Measurements from ENCODE around the gene HTR3C.
"Not testable (repeated sequence)": the region's sequence is repeated elsewhere in the genome, so short reads cannot be mapped to it uniquely, and the experiment has no call there.

Gene HTR3C

DNA sequence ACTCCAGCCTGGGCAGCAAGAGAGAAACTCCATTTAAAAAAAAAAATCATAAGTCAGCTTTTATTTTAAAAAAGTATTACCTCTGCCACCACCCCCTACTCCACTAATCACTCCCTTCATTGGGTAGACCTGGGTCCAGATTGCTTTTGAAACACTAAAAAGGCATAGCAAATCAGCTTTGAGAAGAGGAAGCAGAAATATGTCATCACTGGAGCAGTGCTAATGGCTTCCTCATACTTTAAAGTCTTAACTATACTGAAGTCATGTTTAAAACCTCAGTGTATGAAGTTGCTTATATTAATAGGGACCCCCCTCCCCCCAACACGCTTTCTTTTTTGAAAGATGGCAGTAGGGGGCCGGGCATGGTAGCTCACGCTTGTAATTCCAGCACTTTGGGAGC lies 22.3 kb upstream of the HTR3C start:
- no peak for DNase-seq (ENCODE audit: low read depth in 2 of 2)

DNA sequence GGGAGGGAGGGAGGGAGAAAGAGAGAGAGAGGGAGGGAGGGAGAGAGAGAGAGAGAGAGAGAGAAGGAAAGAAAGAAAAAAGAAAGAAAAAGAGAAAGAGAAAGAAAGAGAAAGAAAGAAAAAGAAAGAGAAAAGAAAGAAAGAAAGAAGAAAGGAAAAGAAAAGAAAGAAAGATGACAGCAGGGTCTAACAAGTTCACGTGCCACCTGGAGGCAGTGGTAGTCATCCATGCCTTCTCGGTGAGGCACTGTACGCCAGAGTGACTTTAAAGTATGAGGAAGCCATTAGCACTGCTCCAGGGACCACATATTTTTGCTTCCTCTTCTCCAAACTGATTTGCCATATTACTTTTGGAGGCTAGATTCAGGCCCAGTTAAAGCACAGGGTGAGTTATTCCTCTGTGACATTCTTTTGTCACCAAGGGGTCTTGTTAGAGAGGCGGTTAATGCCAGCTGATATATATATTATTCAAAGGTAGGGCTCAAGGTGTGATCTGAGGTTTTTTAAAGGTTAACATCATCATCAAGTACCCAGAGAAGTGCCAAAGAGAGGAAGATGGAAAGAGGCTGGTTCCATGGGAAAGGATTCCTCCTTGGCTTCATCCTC lies 21.6 kb upstream of the HTR3C start, which contains the start of gene HTR3D:
TSS of gene HTR3D (plus strand) at position 556 of the 606 bp plus-strand sequence. CDS start at position 556, 0 bp downstream.
- DNase-seq (ENCODE audit: low read depth in 2 of 2), result no peak

DNA sequence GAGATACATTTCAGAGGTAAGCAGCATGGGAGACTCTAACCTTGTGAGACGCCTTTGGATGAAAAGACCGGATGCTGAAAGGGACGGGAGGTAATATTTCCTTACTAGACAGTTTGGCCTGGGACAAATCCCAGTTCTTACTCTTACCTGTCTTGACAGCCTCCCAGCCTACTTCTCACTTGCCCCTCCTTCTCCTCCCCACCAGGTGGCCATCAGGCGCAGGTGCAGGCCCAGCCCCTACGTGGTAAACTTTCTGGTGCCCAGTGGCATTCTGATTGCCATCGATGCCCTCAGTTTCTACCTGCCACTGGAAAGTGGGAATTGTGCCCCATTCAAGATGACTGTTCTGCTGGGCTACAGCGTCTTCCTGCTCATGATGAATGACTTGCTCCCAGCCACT lies 15.0 kb upstream of the HTR3C start:
- DNase-seq (ENCODE audit: low read depth in 2 of 2), result no peak

DNA sequence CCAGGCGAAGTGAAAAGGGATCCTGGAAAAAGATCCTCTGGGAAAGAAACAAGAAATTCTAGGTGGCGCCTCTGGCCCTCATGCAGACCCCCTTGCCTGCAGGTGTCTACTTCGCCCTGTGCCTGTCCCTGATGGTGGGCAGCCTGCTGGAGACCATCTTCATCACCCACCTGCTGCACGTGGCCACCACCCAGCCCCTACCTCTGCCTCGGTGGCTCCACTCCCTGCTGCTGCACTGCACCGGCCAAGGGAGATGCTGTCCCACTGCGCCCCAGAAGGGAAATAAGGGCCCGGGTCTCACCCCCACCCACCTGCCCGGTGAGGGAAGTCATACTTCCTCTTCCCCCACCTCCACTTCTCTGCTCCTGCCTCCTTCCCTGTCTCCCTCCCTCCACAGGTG lies 14.5 kb upstream of the HTR3C start:
- DNase-seq (ENCODE audit: low read depth in 2 of 2), result not testable (repeated sequence)

DNA sequence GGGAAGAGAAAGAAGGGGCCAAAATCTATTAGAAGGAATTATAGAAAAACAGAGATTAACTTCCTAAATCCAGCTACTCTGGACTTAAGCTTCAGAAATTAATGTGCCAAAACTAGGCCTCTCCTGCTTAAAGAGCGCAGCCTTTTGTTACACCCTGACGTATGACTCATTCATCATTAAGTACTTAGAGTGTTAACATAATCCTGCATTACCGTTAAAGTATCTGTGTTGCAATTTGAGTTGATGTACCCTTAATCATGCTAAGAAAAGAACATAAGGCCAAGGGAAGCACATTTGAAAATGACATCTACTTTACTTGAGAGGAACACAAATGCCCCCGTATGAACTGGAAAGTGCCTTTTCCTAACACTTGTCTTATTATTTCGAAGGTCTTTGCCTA lies 13.4 kb upstream of the HTR3C start:
- DNase-seq (ENCODE audit: low read depth in 2 of 2), result no peak

GRCh38 chr3:184040010-184040409 lies 12.8 kb upstream of the HTR3C start:
- DNase-seq (ENCODE audit: low read depth in 2 of 2), result no peak

GRCh38 chr3:184042617-184043016 lies 10.2 kb upstream of the HTR3C start:
- no peak for DNase-seq (ENCODE audit: low read depth in 2 of 2)

GRCh38 chr3:184045995-184046394 lies 6.9 kb upstream of the HTR3C start:
- DNase-seq (ENCODE audit: low read depth in 2 of 2), result no peak

GRCh38 chr3:184050217-184050847 lies 2.5 kb upstream of the HTR3C start:
- no peak for DNase-seq (ENCODE audit: low read depth in 2 of 2)

DNA sequence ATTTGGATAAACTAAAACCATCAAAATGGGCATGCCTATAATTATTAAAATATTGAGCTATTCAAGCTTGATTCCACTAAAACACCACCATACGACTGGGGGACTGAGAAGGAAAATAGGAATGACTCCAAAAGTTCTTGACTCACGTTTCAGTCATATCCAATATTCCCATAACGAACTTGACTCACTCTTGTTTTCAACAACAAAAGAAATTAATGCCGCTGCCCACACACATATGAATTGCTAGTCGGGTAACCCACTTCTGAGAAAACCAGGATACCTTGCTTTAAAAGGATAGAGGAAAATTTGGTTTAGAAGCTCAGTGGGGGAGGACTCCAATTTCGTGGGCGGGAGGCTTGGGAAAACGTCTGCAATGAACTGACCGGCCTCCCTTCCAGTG lies 5.2 kb downstream of the HTR3C start:
- no peak for DNase-seq (ENCODE audit: low read depth in 2 of 2)

- no peak for DNase-seq (ENCODE audit: low read depth in 2 of 2)
Measured at GRCh38 chr3:184059424-184059823, 6.6 kb downstream of the HTR3C start.

- no peak for DNase-seq (ENCODE audit: low read depth in 2 of 2)
Measured at GRCh38 chr3:184062637-184063036, 9.8 kb downstream of the HTR3C start.

- no peak for DNase-seq (ENCODE audit: low read depth in 2 of 2)
Measured at GRCh38 chr3:184066211-184066610, 13.4 kb downstream of the HTR3C start.

DNA sequence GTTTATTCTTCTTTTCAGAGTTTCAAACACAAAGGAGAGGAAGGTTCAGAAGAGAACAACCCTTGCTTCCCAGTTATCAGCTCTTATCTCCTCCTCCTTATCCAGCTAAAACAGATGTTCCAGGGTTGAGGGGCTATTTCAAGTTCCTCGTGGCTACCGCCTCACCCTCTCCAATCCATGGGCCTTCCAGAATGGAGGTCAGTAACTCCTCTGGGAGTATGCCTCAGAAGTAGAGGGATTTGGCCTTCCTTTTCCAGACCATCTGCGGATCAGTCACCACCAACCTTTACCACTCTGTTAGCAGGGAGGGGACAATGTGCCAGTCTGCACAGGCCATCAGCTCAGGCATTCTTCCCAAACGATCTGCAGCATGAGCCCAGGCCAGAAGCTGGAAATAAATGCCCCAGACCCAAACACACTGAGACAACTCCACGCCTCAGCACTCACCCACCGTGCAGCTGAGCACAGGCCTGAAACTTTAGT lies 14.8 kb downstream of the HTR3C start:
- no peak for DNase-seq (ENCODE audit: low read depth in 2 of 2)

GRCh38 chr3:184068344-184068743 lies 15.5 kb downstream of the HTR3C start:
- no peak for DNase-seq (ENCODE audit: low read depth in 2 of 2)

DNA sequence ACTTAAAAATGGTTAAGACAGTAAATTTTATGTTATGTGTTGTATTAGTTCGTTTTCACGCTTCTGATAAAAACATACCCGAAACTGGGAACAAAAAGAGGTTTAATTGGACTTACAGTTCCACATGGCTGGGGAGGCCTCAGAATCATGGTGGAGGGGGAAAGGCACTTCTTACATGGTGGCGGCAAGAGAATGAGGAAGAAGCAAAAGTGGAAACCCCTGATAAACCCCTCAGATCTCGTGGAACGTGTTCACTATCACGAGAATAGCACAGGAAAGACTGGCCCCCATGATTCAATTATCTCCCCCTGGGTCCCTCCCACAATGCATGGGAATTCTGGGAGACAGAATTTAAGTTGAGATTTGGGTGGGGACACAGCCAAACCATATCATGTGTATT lies 18.3 kb downstream of the HTR3C start:
- not testable (repeated sequence) for DNase-seq (ENCODE audit: low read depth in 2 of 2)

- no peak for DNase-seq (ENCODE audit: low read depth in 2 of 2)
Measured at GRCh38 chr3:184073621-184074020, 20.8 kb downstream of the HTR3C start.

GRCh38 chr3:184075901-184076300 lies 23.1 kb downstream of the HTR3C start:
- no peak for DNase-seq (ENCODE audit: low read depth in 2 of 2)

DNA sequence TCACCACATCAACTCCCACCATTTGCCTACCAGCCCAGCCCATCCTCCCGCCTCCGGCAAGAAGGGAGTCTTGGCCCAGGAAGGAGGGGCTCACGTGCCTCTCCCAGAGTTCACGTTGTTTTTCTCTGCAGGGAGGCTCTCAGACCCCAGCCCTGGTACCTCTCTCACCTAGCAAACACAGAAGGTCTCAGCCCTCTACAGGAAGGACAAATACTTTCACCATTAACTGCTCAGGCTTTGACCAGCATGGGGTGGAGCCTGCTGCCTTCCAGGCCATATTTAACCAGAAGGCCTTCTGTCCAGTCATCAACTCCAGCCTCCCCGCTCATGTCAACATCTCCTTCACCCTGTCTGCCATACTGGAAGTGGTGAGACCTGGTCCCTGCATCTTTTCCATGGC lies 25.0 kb downstream of the HTR3C start:
- DNase-seq (ENCODE audit: low read depth in 2 of 2), result no peak

- no peak for DNase-seq (ENCODE audit: low read depth in 2 of 2)
Measured at GRCh38 chr3:184078851-184079250, 26.0 kb downstream of the HTR3C start.

DNA sequence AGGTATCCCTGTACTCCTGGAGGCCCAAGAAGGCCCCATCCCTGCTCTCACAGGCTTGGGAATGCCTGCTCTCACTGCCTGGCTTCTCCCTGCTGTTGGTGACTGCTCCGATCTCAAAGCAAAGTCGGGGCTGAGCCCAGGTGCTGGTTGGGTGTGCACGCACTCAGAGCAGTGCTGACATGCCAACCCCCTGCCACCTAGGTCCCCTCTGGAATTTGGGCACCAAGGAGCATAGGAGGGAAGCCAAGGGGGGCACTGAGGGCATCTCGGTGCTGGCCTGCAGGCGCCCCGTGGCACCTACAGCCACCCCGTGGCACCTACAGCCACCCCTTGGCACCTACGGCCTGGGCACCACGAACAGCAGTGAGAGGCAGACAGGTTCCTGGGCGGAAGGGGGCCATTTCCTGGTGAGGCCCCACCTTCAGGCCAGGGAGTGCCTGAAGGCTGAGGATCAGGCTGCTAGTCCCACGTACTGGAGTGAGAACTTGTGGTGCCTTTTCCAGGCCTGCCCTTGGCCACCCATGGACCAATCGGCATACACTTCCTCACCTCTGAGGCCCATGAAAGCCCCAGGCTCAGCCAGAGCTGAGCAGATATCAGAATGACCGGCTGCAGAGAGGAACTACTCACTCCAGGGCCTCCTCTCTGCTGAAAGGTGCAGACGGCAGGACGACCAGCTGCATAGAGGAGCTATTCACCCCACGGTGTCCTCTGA lies 28.4 kb downstream of the HTR3C start:
- DNase-seq (ENCODE audit: low read depth in 2 of 2), result no peak

DNA sequence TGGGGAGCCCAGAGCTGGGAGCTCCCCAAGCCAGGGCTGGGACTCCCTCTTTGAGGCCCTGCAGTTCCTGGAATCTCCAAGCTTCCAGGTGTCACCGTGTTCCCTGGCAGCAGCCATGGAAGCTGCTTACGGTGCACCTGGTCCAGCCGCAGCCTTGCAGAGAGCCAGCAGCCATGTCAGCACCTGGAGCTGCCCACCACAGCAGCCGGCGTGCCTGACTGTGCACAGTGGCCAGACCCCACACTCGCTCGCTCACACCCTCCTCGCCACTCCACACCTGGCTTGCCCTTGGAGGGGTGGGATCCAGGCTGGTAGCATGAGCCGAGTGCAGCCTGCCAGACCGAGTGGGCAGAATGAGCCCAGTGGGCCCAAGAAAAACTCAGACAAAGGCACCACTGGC lies 29.2 kb downstream of the HTR3C start:
- no peak for DNase-seq (ENCODE audit: low read depth in 2 of 2)

DNA sequence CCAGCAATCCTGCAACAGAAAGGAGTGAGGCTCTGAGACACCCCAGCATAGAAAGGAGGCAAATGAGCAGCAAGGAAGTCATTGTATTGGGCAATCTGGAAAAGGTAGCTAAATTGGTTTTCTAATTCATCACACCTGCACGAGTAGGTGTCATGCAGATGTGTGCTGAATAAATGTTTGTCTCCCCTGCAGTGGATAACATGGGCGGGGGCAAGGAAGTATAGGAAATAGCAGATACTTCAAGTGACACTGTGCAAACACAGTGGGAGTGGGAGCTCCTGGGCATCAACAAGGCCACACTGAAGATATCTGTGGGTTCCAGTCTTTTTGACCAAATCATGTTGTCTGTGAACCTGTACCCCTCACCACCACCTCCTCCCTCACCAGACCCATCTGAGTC lies 29.6 kb downstream of the HTR3C start:
- no peak for DNase-seq (ENCODE audit: low read depth in 2 of 2)

Data from stimulated activated CD8-positive, alpha-beta memory T cell treated with anti-CD3 and anti-CD28 coated beads, Interleukin-15, amount 100 ng/mL, for 48 hours (primary cell).